GM19193 (cell line): Measurements from ENCODE around the gene MYL10.

Experiments used
- POLR2A ChIP-seq: IDR thresholded peaks from 4 replicates; pipeline ENCODE4 v1.6.1; 2011; ENCODE audit not compliant: insufficient read depth, insufficient read length; ENCODE audit errors: extremely low read depth

Gene MYL10

GRCh38 chr7:101575721-101576120 is 53.4 kb downstream of the MYL10 start:
- no peak for TF ChIP-seq POLR2A

GRCh38 chr7:101575168-101575567 is 53.9 kb downstream of the MYL10 start:
- TF ChIP-seq POLR2A: no peak

GRCh38 chr7:101572156-101572555 is 56.9 kb downstream of the MYL10 start:
- TF ChIP-seq POLR2A: no peak

GRCh38 chr7:101567230-101567629 is 61.9 kb downstream of the MYL10 start:
- TF ChIP-seq POLR2A: no peak

- TF ChIP-seq POLR2A: no peak
Measured at GRCh38 chr7:101565601-101566209, 63.4 kb downstream of the MYL10 start.

- TF ChIP-seq POLR2A: no peak
Measured at GRCh38 chr7:101564778-101565211, 64.3 kb downstream of the MYL10 start.

GRCh38 chr7:101563943-101564777 is 64.9 kb downstream of the MYL10 start:
- TF ChIP-seq POLR2A: no peak
